AG04449 (cell line): Measurements from ENCODE around the gene SAMD4B.

ENCODE experiments used
- CTCF ChIA-PET: fragments of 350-600 bp; formaldehyde crosslinking; extraction: SDS; loops from one replicate; lab custom pipeline; 2021; ENCODE audit warnings: antibody characterized with exemption; lab: Yijun Ruan, JAX
- POLR2A ChIA-PET: fragments of 400-600, 350-600 bp; formaldehyde crosslinking; extraction: SDS; loops from one replicate; lab custom pipeline; 2020; ENCODE audit warnings: antibody characterized with exemption, inconsistent platforms; lab: Yijun Ruan, JAX
- DNase-seq: peaks from one replicate; pipeline ENCODE4 v3.0.0-alpha.2; 2010; ENCODE audit warnings: low read depth, low spot score
- H3K4me3 ChIP-seq: 2 replicates; pipeline ENCODE4 v1.5.1; 2011; ENCODE audit warnings: low read depth, mild to moderate bottlenecking, control low read depth, low read length
- CTCF ChIP-seq: IDR thresholded peaks from one replicate; pipeline ENCODE4 v1.5.1; 2011; ENCODE audit warnings: mild to moderate bottlenecking, moderate library complexity, low read length, control low read depth, inconsistent platforms; ENCODE audit not compliant: insufficient read depth; ENCODE audit errors: missing control alignments

The SAMD4B gene

DNA sequence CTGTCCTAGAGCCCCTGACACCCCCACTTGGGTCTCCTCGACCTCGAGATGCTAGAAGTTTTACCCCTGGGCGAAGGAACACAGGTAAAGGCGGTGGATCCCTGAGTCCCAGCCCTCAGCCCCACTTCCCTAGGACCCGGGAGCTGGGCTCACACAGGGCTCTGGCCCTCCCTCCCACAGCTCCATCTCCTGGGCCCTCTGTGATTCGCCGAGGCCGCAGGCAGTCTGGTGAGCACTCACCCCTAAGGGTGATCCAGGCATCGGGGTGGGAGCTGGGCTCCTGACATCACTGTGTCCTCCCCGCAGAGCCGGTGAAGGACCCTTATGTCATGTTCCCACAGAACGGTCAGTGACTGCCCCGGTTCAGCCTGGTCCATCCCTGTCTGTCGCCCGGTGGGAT is 78.5 kb downstream of the SAMD4B start:
- ChIA-PET CTCF (interaction anchor here (0.9 to 3.5 kb wide), 2 partner anchors 9 to 24 kb away, joined by 3 to 20 read pairs; partner anchors contain the start of gene PLEKHG2), POLR2A (interaction anchor here (0.9 to 1.9 kb wide), 4 partner anchors 8 to 78 kb away, joined by 3 to 7 read pairs (median 5); partner anchors contain the start of genes RPS16 and SAMD4B)
- DNase-seq = no peak
- H3K4me3 ChIP-seq = no peak overlapping the region
- no peak for TF ChIP-seq CTCF

DNA sequence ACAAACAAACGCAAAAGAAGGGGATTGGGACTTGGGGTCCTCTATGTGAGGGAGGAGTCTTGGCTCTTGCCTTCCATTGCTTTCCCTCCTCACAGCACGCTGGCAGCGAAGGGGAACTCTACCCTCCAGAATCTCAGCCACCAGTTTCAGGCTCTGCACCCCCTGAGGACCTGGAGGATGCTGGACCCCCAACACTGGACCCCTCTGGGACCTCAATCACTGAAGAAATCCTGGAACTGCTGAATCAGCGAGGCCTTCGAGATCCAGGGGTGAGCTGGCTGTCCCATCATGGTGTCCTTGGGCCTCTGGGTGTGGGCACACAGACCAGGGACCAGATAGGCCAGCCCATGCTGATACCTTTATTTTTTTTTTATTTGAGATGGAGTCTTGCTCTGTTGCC is 79.8 kb downstream of the SAMD4B start:
- CTCF ChIA-PET = no interaction called here
- no peak for DNase-seq
- POLR2A ChIA-PET = no interaction called here
- no peak for TF ChIP-seq CTCF
- no peak overlapping the region for H3K4me3 ChIP-seq

DNA sequence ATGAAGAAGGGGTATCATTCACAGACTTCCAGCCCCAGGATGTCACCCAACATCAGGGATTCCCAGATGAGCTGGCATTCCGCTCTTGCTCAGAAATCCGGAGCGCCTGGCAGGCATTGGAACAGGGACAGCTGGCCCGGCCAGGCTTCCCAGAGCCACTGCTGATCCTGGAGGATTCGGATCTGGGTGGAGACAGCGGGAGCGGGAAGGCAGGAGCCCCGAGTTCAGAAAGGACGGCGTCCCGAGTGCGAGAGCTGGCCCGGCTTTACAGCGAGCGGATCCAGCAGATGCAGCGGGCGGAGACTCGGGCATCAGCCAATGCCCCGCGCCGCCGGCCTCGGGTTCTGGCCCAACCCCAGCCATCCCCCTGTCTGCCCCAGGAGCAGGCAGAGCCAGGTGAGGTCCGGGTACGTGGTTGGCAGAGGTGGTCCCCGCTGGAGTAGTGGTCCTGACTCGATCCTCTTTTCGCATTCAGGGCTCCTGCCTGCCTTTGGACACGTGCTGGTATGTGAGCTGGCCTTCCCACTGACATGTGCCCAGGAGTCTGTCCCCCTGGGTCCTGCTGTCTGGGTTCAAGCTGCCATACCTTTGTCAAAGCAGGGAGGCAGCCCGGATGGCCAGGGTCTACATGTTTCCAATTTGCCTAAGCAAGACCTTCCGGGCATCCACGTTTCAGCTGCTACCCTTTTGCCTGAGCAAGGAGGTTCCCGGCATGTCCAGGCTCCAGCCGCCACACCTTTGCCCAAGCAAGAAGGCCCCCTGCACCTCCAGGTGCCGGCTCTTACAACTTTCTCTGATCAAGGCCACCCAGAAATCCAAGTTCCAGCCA is 81.3 kb downstream of the SAMD4B start:
- ChIA-PET CTCF (interaction anchor here (1.4 to 2.6 kb wide), 2 partner anchors 25 to 110 kb away, joined by 3 to 10 read pairs; no protein-coding TSS in a partner anchor), POLR2A (interaction anchor here (1.9 to 2.0 kb wide), 2 partner anchors 9 to 12 kb away, joined by 8 to 12 read pairs; partner anchors contain the start of gene RPS16)
- TF ChIP-seq CTCF = no peak
- H3K4me3 ChIP-seq = no peak overlapping the region
- DNase-seq = no peak

DNA sequence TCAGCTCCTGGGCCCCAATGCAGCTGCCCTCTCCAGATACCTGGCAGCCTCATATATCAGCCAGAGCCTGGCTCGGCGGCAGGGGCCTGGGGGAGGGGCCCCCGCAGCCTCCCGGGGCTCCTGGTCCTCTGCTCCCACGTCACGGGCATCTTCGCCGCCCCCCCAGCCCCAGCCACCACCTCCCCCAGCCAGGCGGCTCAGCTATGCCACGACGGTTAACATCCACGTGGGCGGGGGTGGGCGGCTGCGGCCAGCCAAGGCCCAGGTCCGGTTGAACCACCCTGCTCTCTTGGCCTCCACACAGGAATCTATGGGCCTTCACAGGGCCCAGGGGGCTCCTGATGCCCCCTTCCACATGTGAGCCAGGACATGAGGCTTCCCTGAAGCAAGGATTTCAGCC is 82.7 kb downstream of the SAMD4B start:
- ChIA-PET CTCF (interaction anchor here (1.1 to 2.6 kb wide), 3 partner anchors 10 to 108 kb away, joined by 3 to 10 read pairs (median 3); no protein-coding TSS in a partner anchor), POLR2A (interaction anchor here (1.9 to 2.0 kb wide), 2 partner anchors 11 kb away, joined by 8 to 12 read pairs; partner anchors contain the start of gene RPS16)
- TF ChIP-seq CTCF = no peak
- DNase-seq = no peak
- H3K4me3 ChIP-seq = no peak overlapping the region

DNA sequence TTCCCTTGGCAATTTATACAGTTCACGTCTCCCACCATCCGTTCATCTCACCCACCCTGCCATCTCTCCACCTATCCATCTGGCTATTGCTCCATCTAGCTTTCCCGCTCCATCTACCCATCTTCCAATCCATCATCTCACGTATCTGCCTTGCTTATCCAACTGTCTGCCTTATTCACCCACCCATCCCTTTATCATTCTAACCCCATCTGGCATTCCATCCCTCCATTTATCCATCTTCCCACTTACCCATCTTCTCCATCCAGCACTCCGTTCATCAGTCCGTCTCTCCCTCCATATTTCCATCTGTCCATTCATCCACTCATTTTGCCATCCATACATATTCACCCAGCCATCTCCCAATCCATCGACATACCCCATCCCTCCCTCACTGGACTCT is 83.5 kb downstream of the SAMD4B start:
- no peak for TF ChIP-seq CTCF
- POLR2A ChIA-PET = no interaction called here
- CTCF ChIA-PET = interaction anchor here (0.8 to 3.9 kb wide), 6 partner anchors 10 to 28 kb away, joined by 3 to 26 read pairs (median 6); partner anchors contain the start of genes PLEKHG2 and RPS16

GRCh38 chr19:39426170-39426569 is 83.9 kb downstream of the SAMD4B start:
- no peak for TF ChIP-seq CTCF
- no peak for DNase-seq
- ChIA-PET POLR2A (interaction anchor here (1.8 to 3.4 kb wide), 2 partner anchors 9 to 12 kb away, joined by 16 to 19 read pairs; partner anchors contain the start of gene RPS16), CTCF (interaction anchor here (0.7 to 3.9 kb wide), 7 partner anchors 9 to 78 kb away, joined by 3 to 26 read pairs (median 4); partner anchors contain the start of genes PLEKHG2 and RPS16)
- no peak overlapping the region for H3K4me3 ChIP-seq

More for the DNA sequence above, 83.5 kb downstream of the SAMD4B start:
- DNase-seq = no peak
- H3K4me3 ChIP-seq = no peak overlapping the region
